ENCODE measurements around the gene CLTCL1. TPM values are rescaled to one million over a fixed set of nuclear protein-coding genes. Genes with fewer than 3 reads are reported as not detected.

CLTCL1 gene
- total and polyA plus RNA-seq, 11 donors = 4.6 to 20.9 (median 10.2) TPM

GRCh38 chr22:19233189-19233661 is 58.3 kb downstream of the CLTCL1 start:
- intact Hi-C loops (cut with DNase I) = no loop called here
- H3K4me1 ChIP-seq = peaks cover 0 to 3% (median 0%) of the 10 kb centered on the region in 12 donors
- no peak for ATAC-seq
- no peak for TF ChIP-seq POLR2A (IDR thresholded peaks at IDR 0.05)
- TF ChIP-seq, protein P1, sequence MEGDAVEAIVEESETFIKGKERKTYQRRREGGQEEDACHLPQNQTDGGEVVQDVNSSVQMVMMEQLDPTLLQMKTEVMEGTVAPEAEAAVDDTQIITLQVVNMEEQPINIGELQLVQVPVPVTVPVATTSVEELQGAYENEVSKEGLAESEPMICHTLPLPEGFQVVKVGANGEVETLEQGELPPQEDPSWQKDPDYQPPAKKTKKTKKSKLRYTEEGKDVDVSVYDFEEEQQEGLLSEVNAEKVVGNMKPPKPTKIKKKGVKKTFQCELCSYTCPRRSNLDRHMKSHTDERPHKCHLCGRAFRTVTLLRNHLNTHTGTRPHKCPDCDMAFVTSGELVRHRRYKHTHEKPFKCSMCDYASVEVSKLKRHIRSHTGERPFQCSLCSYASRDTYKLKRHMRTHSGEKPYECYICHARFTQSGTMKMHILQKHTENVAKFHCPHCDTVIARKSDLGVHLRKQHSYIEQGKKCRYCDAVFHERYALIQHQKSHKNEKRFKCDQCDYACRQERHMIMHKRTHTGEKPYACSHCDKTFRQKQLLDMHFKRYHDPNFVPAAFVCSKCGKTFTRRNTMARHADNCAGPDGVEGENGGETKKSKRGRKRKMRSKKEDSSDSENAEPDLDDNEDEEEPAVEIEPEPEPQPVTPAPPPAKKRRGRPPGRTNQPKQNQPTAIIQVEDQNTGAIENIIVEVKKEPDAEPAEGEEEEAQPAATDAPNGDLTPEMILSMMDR (IDR thresholded peaks at IDR 0.05) = no peak
- DNase-seq = no peak
- no peak overlapping the region for H3K27ac ChIP-seq
- WGBS, 4 donors = 93 to 97% (median 95%) methylated on average over 11 of the region's 11 CpGs
- no peaks in the 10 kb centered on the region for H3K9me3 ChIP-seq
- H3K36me3 ChIP-seq = peaks cover 0 to 90% (median 50%) of the 10 kb centered on the region in 9 donors
- H3K27me3 ChIP-seq = no peaks in the 10 kb centered on the region
- no peak overlapping the region for H3K4me3 ChIP-seq

DNA sequence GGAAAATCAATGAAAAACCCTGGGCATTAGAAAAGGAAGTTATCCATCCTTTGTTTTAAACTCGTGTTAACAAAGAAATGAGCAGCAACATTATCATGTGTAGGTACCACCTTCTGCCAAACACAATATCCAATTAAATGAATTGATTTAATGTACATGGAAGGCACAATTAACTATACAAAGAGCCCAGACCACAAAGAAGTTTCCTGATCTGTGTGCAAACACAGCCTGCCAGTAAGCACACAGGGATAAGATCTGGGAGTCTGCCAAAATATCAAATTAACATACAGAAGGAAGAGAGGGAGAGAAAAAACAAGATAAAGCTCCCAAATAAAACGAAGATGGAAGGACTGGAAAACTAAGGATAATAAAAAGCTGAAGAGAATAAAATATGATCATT is 58.9 kb downstream of the CLTCL1 start:
- DNase-seq = no peak
- Histone ChIP-seq H3K4me3 (no peak overlapping the region), H3K36me3 (peaks cover 0 to 92% (median 55%) of the 10 kb centered on the region in 9 donors), H3K27ac (no peak overlapping the region), H3K27me3 (no peaks in the 10 kb centered on the region), H3K9me3 (no peaks in the 10 kb centered on the region), H3K4me1 (peaks cover 0 to 4% (median 0%) of the 10 kb centered on the region in 12 donors)
- ATAC-seq = no peak
- intact Hi-C loops (cut with DNase I) = no loop called here
- TF ChIP-seq, protein P1 (IDR thresholded peaks at IDR 0.05) = no peak
- 34 to 46% (median 39%) methylated on average over 2 of the region's 2 CpGs for WGBS, 4 donors

DNA sequence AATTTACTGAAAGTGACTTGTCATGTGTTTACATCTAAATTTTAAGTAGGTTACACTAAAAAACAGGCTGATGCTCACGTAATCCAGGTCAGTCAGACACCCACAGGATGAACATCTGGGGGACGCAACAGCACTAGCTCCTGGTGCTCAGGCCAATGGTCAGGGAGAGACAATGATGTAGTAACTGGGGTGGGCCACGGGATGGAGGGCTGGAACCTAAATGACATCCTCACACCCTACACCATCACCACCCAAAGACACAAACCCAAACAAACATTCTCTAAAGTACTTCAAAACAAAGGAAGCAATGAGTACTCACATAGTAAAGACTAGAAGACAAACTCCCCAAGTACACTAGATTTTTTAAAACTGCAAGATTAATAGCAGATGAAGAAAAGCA is 59.5 kb downstream of the CLTCL1 start:
- DNase-seq (no peak), ATAC-seq (no peak)
- no peaks in the 10 kb centered on the region for H3K9me3 ChIP-seq
- H3K36me3 ChIP-seq = peaks cover 0 to 92% (median 55%) of the 10 kb centered on the region in 9 donors
- H3K4me1 ChIP-seq = peaks cover 0 to 4% (median 0%) of the 10 kb centered on the region in 12 donors
- TF ChIP-seq, protein P1 (IDR thresholded peaks at IDR 0.05) = no peak
- no peak for TF ChIP-seq POLR2A (IDR thresholded peaks at IDR 0.05)
- 89 to 94% (median 93%) methylated on average over 3 of the region's 3 CpGs for WGBS, 4 donors
- intact Hi-C loops (cut with DNase I) = no loop called here
- H3K27me3 ChIP-seq = no peaks in the 10 kb centered on the region
- no peak overlapping the region for H3K27ac ChIP-seq
- no peak overlapping the region for H3K4me3 ChIP-seq

DNA sequence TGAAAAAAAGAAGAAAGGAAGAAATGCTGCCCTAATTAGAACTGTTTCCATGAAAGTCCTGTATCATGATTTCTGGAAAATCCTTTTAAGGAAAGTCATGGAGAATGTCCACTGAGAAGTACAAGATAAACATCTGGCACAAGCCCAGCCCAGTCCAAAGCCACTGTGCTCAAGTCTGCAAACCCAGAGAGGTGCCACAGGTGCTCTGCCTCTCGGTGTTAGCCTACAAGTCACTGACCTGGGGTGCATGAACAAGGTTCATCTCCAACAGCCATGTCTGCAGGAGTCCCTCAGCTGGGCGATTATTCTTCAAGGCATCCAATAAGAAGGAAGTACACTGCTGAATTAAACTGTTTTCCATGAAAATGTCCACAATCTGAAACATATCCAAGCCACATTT is 61.9 kb downstream of the CLTCL1 start:
- Histone ChIP-seq H3K4me1 (peaks cover 0 to 4% (median 0%) of the 10 kb centered on the region in 12 donors), H3K9me3 (no peaks in the 10 kb centered on the region), H3K27ac (no peak overlapping the region), H3K36me3 (peaks cover 0 to 85% (median 65%) of the 10 kb centered on the region in 9 donors), H3K27me3 (no peaks in the 10 kb centered on the region), H3K4me3 (no peak overlapping the region)
- DNase-seq (no peak), ATAC-seq (no peak)
- intact Hi-C loops (cut with DNase I) = no loop called here
- 70 to 91% (median 85%) methylated on average over 2 of the region's 2 CpGs for WGBS, 4 donors
- no peak for TF ChIP-seq POLR2A (IDR thresholded peaks at IDR 0.05)
- TF ChIP-seq, protein P1 (IDR thresholded peaks at IDR 0.05) = no peak

Data from heart left ventricle (tissue), 16 donors.